Transverse colon (tissue), 4 donors: ENCODE results near the gene ROGDI. TPM values are rescaled to one million over a fixed set of nuclear protein-coding genes. Genes with fewer than 3 reads are reported as not detected.

Experiments
- DNase-seq: peaks from one replicate; pipeline ENCODE4 v3.0.0-alpha.2; 2019
- H3K27ac ChIP-seq, 4 donors: fragments of 200-600 bp; sonication (generic); 2 replicates each; pipeline ENCODE4 v1.5.1; 2016 to 2018; ENCODE audit warnings: inconsistent platforms in 4 of 4
- H3K27me3 ChIP-seq: fragments of 200-600 bp; sonication (generic); 2 replicates; pipeline ENCODE4 v1.5.1; 2017; ENCODE audit warnings: inconsistent platforms
- H3K36me3 ChIP-seq, 4 donors: fragments of 200-600 bp; sonication (generic); 2 replicates each; pipeline ENCODE4 v1.5.1; 2017 to 2019; ENCODE audit warnings: inconsistent platforms in 4 of 4
- H3K4me1 ChIP-seq, 4 donors: fragments of 200-600 bp; sonication (generic); 2 replicates each; pipeline ENCODE4 v1.5.1; 2017 to 2020; ENCODE audit warnings: inconsistent platforms in 4 of 4
- H3K4me3 ChIP-seq, 4 donors: fragments of 200-600 bp; sonication (generic); 1 replicate in 1 of 4; 2 replicates in 3 of 4; pipeline versions ENCODE4 v1.5.1 to v1.6.1; 2017 to 2019; ENCODE audit warnings: inconsistent platforms in 4 of 4
- H3K9me3 ChIP-seq, 2 donors: fragments of 200-600 bp; sonication (generic); 2 replicates each; pipeline ENCODE4 v1.5.1; 2017 to 2019; ENCODE audit warnings: inconsistent platforms in 2 of 2
- EP300 ChIP-seq: sonication (generic); formaldehyde crosslinking; IDR thresholded peaks from one replicate; pipeline ENCODE4 v1.6.1; 2017; ENCODE audit warnings: antibody characterized with exemption, low read depth
- POLR2A ChIP-seq: fragments of 450-650 bp; IDR thresholded peaks from one replicate; pipeline ENCODE4 v1.6.1; 2016; ENCODE audit warnings: antibody characterized with exemption, mild to moderate bottlenecking, moderate library complexity
- POLR2AphosphoS5 ChIP-seq, 3 donors: sonication (generic); formaldehyde crosslinking; IDR thresholded peaks; one replicate each; pipeline ENCODE4 v1.6.1; 2016; ENCODE audit warnings: antibody characterized with exemption in 3 of 3
- WGBS, 2 donors: methylation state at CpG; one replicate each; pipeline ENCODE4 v1.1.5; 2018; ENCODE audit warnings: low coverage in 1 of 2; 5-methylcytosine and 5-hydroxymethylcytosine counted together
- in situ Hi-C, 4 donors: fragments of 200-750 bp; cut with MboI; loops; one replicate each; pipeline versions ENCODE4 v1.15.0 to v1.15.1; 2017; ENCODE audit warnings: low sequenced_read_pairs in 3 of 4, low pct_ligation_motif_present in 1 of 4, low pct_unique_long_range_greater_than_20kb in 1 of 4
- intact Hi-C: fragments of 100-400 bp; cut with DNase I; formaldehyde crosslinking; loops from one replicate; pipeline ENCODE4 v1.15.1; 2023; ENCODE audit warnings: low total_unique reads
- total RNA-seq, 4 donors: library from RNA; depleted of rRNA; stranded (reverse); fragments of >200 nt; gene quantifications; one replicate each; pipeline ENCODE4 v1.1.0, GENCODE V29; 2016
- TF ChIP-seq, protein P1 (sequence below), 5 experiments: fragments of 200-600 bp in 3 of 5; fragments of 450-650 bp in 2 of 5; sonication (generic) in 3 of 5; IDR thresholded peaks; 1 replicate in 2 of 5; 2 replicates in 3 of 5; pipeline ENCODE4 v1.5.1; 2016 to 2017; ENCODE audit warnings: antibody characterized with exemption in 5 of 5, inconsistent platforms in 3 of 5, mild to moderate bottlenecking in 2 of 5, moderate library complexity in 1 of 5

The ROGDI gene
- total RNA-seq, 4 donors from 2014 or later: 28.1 to 75.2 (median 43.7) TPM

DNA sequence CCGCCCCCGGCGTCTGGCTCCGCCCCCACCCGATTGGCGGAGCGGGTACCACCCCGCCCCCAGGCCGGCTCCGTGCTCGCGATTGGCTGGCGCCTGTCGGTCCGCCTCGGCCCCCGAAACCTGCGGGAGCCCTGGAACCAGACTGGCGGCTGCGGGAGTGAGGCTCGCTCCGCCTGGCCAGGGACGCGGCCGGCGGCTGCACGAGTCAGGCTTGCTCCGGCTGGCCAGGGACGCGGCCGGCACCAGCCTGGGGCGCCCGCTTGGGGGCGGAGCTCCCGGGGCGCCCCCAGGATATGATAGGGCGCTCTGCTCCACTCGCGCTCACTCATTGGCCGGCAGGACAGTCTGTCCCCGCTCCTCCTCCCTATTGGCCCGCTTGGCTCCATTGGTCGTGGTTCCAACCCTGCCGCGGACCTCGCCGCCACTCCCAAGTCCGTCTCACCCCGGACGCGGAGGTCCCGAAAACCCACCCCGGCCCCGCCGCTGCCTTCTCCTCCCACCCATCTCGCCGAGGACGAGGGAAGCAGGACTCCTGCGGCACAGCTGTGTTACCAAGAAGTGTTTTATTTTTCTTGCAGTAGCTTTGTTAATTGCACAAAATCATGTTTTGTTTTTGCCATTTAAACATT lies 340 bp upstream of the ROGDI start:
- peak overlapping the region; percentile 88 to 97 (median 93) for H3K27ac ChIP-seq
- H3K4me3 ChIP-seq: peak overlapping the region; percentile 59 to 83 (median 78)
- no peaks in the 10 kb centered on the region for H3K27me3 ChIP-seq
- in situ Hi-C loops: no loop called here
- peaks cover 0 to 25% (median 4%) of the 10 kb centered on the region in 4 donors for H3K36me3 ChIP-seq
- WGBS, 2 donors: 1% methylated on average over 51 of the region's 59 CpGs; no CpG with 5 or more reads in 1 of the 2 donors
- intact Hi-C loops: loop anchor here (5.0 kb wide), 1 partner anchor 35 kb away; the partner anchor contains the start of gene ZNF500
- peak; percentile 93 for DNase-seq
- H3K9me3 ChIP-seq: no peaks in the 10 kb centered on the region
- H3K4me1 ChIP-seq: peaks cover 11 to 36% (median 30%) of the 10 kb centered on the region in 4 donors
- TF ChIP-seq POLR2AphosphoS5 (IDR thresholded peaks at IDR 0.05) (peak in 2 of 3 donors; percentile 65 to 81), POLR2A (no peak), EP300 (no peak)
- TF ChIP-seq, protein P1, sequence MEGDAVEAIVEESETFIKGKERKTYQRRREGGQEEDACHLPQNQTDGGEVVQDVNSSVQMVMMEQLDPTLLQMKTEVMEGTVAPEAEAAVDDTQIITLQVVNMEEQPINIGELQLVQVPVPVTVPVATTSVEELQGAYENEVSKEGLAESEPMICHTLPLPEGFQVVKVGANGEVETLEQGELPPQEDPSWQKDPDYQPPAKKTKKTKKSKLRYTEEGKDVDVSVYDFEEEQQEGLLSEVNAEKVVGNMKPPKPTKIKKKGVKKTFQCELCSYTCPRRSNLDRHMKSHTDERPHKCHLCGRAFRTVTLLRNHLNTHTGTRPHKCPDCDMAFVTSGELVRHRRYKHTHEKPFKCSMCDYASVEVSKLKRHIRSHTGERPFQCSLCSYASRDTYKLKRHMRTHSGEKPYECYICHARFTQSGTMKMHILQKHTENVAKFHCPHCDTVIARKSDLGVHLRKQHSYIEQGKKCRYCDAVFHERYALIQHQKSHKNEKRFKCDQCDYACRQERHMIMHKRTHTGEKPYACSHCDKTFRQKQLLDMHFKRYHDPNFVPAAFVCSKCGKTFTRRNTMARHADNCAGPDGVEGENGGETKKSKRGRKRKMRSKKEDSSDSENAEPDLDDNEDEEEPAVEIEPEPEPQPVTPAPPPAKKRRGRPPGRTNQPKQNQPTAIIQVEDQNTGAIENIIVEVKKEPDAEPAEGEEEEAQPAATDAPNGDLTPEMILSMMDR (IDR thresholded peaks at IDR 0.05): peak in 4 of 5 experiments; percentile 14 to 54 (median 25)

DNA sequence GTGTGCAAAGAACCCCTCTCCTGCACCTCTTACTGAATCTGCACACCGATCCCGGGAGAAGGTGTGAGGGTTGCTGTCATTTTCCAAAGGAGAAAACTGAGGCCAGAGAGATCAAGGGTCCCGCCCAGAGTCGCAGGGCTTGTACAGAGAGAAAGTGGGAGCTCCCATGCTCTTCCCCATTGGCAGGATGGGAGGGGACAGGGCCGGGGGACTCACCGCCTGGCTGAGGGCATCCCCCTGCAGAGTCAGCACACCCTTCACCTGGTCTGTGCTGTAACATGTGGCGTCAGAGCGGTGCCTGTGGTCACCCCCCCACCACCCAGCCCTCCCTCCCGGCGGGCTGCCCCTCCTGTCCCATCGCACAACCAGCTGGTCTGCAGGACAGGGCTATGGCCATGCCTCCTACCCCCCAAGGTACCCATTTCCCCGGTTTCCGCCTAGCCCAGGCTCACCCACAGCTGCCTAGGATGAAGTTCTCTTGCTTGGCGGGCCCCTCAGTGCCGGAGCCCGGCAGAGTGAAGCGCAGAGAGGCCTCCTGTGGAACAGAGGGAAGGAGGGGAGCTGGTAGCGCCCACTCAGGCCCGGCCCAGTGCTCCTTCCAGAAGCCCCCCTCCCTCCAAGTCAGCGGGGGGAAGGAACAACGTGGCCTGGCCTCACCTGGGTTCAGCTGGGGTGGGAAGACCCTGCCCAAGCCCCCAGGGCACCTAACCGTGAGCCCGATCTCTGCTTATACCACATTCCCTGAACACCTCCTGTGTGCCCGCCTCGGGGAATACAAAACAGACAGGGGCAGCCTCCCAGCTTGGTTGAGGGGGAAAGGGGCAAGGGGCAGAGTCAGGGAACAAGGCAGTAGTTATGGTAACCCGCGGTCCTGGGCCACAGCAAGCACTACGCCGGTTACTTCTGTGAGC lies 1.1 kb downstream of the ROGDI start:
- in situ Hi-C loops: no loop called here
- Histone ChIP-seq H3K9me3 (no peaks in the 10 kb centered on the region), H3K27ac (peak overlapping the region; percentile 88 to 97 (median 93)), H3K4me1 (peaks cover 11 to 42% (median 34%) of the 10 kb centered on the region in 4 donors), H3K27me3 (no peaks in the 10 kb centered on the region), H3K36me3 (peaks cover 0 to 20% (median 0%) of the 10 kb centered on the region in 4 donors), H3K4me3 (peak overlapping the region; percentile 59 to 83 (median 78))
- TF ChIP-seq, protein P1 (IDR thresholded peaks at IDR 0.05): no peak
- TF ChIP-seq POLR2A (no peak), POLR2AphosphoS5 (IDR thresholded peaks at IDR 0.05) (no peak), EP300 (no peak)
- 43% methylated on average over 29 of the region's 29 CpGs; no CpG with 5 or more reads in 1 of the 2 donors for WGBS, 2 donors
- intact Hi-C loops: loop anchor here (5.0 kb wide), 1 partner anchor 34 kb away; the partner anchor contains the start of gene ZNF500
- DNase-seq: peak; percentile 22

DNA sequence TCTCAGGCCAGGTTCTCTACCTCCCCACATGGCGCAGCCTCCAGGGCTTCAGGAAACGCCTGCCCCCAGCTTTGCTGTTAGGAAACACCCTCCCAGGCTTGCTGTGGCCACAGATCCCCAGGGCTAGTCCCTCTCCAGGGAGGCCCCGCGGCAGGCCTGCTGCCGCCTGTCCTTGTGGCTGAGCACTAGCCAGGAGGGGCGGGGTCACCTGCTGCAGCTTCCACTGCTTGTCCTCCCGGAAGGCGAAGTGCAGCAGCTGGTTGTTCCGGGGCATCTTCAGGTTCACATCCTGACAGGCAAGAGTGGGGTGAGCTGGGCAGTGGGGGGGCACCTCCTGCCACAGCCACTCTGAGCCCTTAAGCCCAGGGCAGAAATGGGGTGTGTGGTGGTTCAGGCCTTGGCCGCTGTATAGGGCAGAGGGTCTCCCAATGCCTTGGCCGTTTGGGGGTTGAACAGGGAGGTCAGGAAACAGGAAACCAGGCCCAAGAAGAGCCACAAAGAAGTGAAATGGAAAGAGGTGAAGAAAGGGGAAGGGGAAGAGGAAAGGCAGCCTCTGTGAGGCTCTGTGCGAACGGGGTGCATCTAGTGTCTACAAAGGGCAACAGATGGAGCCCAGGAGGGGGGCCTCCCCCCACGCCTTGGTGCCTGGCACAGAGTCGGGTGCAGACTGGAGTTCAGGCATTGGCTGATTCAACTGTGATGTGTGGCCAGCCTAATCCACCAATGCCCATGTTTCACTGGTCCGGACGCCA lies 2.0 kb downstream of the ROGDI start:
- H3K27ac ChIP-seq: peak overlapping the region; percentile 88 to 97 (median 93)
- peaks cover 0 to 12% (median 0%) of the 10 kb centered on the region in 4 donors for H3K36me3 ChIP-seq
- H3K4me3 ChIP-seq: no peak overlapping the region
- H3K27me3 ChIP-seq: no peaks in the 10 kb centered on the region
- WGBS, 2 donors: 56 to 63% methylated on average over 2 to 15 of the region's 17 CpGs
- in situ Hi-C loops: no loop called here
- H3K9me3 ChIP-seq: no peaks in the 10 kb centered on the region
- DNase-seq: peak; percentile 80
- H3K4me1 ChIP-seq: peaks cover 11 to 42% (median 34%) of the 10 kb centered on the region in 4 donors
- intact Hi-C loops: loop anchor here (5.0 kb wide), 1 partner anchor 33 kb away; the partner anchor contains the start of gene ZNF500
- TF ChIP-seq EP300: no peak
- peak in 1 of 3 donors; percentile 26 for TF ChIP-seq POLR2AphosphoS5 (IDR thresholded peaks at IDR 0.05)
- TF ChIP-seq, protein P1 (IDR thresholded peaks at IDR 0.05): no peak
- TF ChIP-seq POLR2A: peak; percentile 44
